Measurements from ENCODE around the gene FRAT1. TPM values are rescaled to one million over a fixed set of nuclear protein-coding genes. Genes with fewer than 3 reads are reported as not detected.

FRAT1 gene
- total RNA-seq, 2 experiments from 2014 or later = 3.0 to 3.2 TPM

DNA sequence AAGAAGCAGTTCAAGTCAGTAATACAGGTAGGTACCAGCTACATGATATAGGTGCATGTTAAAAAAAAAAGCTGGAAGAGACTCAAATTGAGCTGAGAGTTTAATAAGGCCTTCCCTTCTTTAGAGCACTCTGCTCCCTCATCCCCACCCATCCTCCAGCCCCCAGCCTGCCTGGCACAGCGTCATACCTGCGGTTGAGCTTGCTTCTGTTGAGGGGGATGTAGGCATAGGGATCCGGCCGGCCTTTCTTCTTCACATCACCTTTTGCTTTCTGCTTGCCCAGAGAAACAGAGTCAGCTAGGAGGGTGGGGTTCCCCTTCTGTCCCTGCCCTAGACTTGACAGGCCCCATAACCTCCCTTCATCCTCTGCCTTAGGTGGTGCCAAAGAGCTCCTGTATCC lies 39.3 kb downstream of the FRAT1 start:
- TF ChIP-seq, protein P1, sequence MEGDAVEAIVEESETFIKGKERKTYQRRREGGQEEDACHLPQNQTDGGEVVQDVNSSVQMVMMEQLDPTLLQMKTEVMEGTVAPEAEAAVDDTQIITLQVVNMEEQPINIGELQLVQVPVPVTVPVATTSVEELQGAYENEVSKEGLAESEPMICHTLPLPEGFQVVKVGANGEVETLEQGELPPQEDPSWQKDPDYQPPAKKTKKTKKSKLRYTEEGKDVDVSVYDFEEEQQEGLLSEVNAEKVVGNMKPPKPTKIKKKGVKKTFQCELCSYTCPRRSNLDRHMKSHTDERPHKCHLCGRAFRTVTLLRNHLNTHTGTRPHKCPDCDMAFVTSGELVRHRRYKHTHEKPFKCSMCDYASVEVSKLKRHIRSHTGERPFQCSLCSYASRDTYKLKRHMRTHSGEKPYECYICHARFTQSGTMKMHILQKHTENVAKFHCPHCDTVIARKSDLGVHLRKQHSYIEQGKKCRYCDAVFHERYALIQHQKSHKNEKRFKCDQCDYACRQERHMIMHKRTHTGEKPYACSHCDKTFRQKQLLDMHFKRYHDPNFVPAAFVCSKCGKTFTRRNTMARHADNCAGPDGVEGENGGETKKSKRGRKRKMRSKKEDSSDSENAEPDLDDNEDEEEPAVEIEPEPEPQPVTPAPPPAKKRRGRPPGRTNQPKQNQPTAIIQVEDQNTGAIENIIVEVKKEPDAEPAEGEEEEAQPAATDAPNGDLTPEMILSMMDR (IDR thresholded peaks at IDR 0.05) = no peak
- Mint-ChIP-seq H3K36me3 (ENCODE audit: low read depth) (peaks cover 17% of the 10 kb centered on the region), H3K9me3 (no peaks in the 10 kb centered on the region), H3K4me1 (ENCODE audit: low read depth) (no peaks in the 10 kb centered on the region), H3K27ac (no peak overlapping the region), H3K27me3 (no peaks in the 10 kb centered on the region), H3K4me3 (no peak overlapping the region)
- ChIA-PET POLR2A (interaction anchor here (1.3 to 1.5 kb wide), 2 partner anchors 8 to 12 kb away, joined by 3 read pairs; no protein-coding TSS in a partner anchor), CTCF (interaction anchor here (1.1 to 4.3 kb wide), 6 partner anchors 14 to 286 kb away, joined by 3 to 19 read pairs (median 4); no protein-coding TSS in a partner anchor)
- ATAC-seq (no peak), DNase-seq (no peak)
- intact Hi-C loops (cut with micrococcal nuclease) = no loop called here

DNA sequence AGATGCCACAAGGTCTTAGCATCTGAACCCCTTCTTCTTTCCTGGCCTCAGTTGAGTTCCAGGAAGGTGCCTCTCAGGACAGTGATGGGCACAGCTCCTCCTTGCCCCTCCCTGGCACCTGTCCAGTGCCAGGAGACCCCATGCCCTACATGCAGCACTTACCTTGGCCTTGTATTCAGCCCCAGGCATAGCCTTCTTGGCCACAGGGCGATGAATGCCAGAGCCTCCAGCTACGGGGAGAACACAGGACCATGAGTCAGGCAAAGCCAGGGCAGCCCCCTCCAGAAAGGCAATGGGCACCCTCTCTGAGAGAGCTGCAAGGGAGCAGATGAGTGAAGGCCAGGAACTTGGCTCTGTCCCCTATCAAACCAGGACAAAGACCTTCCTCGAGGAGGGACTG lies 39.7 kb downstream of the FRAT1 start:
- POLR2A ChIA-PET = interaction anchor here (1.3 to 1.5 kb wide), 2 partner anchors 9 to 11 kb away, joined by 3 read pairs; no protein-coding TSS in a partner anchor
- TF ChIP-seq, protein P1 (IDR thresholded peaks at IDR 0.05) = no peak

DNA sequence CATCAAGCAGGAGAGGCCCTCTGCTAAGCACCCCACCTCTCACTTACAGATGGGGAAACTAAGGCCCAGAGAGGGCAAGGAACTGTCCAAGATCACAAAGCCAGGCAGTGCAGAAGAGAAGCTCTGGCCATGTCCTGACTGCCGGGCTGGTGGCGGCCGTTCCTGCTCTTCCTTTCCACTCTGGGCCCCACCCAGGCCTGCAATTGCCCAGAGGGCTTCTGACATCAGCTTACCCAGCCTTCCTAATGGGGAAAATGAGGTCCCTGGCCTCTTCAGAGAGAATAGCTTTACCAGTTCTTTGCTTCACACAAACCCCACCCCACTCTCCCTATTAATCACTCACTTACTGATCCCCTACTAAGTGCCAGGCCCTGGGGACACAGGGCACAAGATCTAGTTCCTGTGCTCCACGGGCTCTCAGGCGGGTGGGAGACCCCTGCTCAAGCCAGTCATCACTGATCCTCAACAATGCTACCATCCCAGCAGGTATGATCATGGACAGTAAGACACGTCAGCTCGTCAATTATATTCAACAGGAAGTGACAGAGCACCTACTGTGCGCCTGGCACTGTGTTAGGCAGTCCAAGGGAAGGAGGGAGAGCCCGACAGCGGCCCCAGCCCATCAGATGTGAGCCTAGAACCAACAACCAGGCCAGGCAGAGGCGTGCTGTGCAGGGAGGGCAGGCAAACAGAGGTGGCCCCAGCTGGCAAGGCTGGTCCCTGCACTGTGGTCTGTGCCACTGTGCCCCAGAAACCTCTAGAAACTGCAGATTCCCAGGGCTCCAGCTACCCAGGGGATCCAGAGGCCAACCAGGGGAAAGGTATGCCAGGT lies 41.9 kb downstream of the FRAT1 start:
- TF ChIP-seq, protein P1 (IDR thresholded peaks at IDR 0.05) = no peak
- Mint-ChIP-seq H3K4me3 (no peak overlapping the region), H3K27ac (no peak overlapping the region), H3K4me1 (ENCODE audit: low read depth) (no peaks in the 10 kb centered on the region), H3K9me3 (no peaks in the 10 kb centered on the region), H3K27me3 (no peaks in the 10 kb centered on the region), H3K36me3 (ENCODE audit: low read depth) (peaks cover 21% of the 10 kb centered on the region)
- ChIA-PET POLR2A (no interaction called here), CTCF (interaction anchor here (1.3 to 4.3 kb wide), 2 partner anchors 82 kb away, joined by 4 to 19 read pairs; no protein-coding TSS in a partner anchor)
- ATAC-seq = no peak
- DNase-seq = no peak
- intact Hi-C loops (cut with micrococcal nuclease) = no loop called here

More for the DNA sequence above, 39.7 kb downstream of the FRAT1 start:
- DNase-seq (no peak), ATAC-seq (no peak)
- Mint-ChIP-seq H3K27ac (no peak overlapping the region), H3K27me3 (no peaks in the 10 kb centered on the region), H3K4me1 (ENCODE audit: low read depth) (no peaks in the 10 kb centered on the region), H3K9me3 (no peaks in the 10 kb centered on the region), H3K4me3 (no peak overlapping the region), H3K36me3 (ENCODE audit: low read depth) (peaks cover 18% of the 10 kb centered on the region)
- intact Hi-C loops (cut with micrococcal nuclease) = no loop called here
- CTCF ChIA-PET = interaction anchor here (1.1 to 4.3 kb wide), 6 partner anchors 13 to 286 kb away, joined by 3 to 19 read pairs (median 4); no protein-coding TSS in a partner anchor

DNA sequence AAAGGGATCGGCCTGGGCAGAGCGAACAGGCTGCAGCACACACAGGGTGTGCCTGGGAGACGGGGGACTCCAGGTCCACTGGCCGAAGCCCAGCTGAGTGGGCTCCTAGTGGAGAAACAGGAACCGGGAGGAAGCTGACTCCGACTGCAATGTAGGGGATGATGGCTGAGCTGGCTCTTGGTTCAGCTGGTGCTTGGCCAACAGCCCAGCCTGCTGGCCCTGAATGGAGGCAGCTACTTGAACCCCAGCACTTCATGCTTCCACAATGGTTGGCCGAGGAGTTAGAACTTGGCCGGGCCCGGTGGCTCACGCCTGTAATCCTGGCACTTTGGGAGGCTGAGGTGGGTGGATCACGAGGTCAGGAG lies 42.4 kb downstream of the FRAT1 start:
- H3K27me3 Mint-ChIP-seq = no peaks in the 10 kb centered on the region
- TF ChIP-seq, protein P1 (IDR thresholded peaks at IDR 0.05) = no peak
- H3K36me3 Mint-ChIP-seq (ENCODE audit: low read depth) = peaks cover 21% of the 10 kb centered on the region
- CTCF ChIA-PET = interaction anchor here (1.3 kb wide), 1 partner anchor 83 kb away, joined by 4 read pairs; no protein-coding TSS in a partner anchor
- H3K4me3 Mint-ChIP-seq = no peak overlapping the region
- H3K4me1 Mint-ChIP-seq (ENCODE audit: low read depth) = no peaks in the 10 kb centered on the region
- DNase-seq (no peak), ATAC-seq (no peak)
- no peak overlapping the region for H3K27ac Mint-ChIP-seq
- POLR2A ChIA-PET = no interaction called here
- intact Hi-C loops (cut with micrococcal nuclease) = no loop called here
- no peaks in the 10 kb centered on the region for H3K9me3 Mint-ChIP-seq
